Liver (tissue), 3 donors: Measurements from ENCODE around the gene SDK2.

Experiments
- CTCF ChIP-seq: fragments of 150-350 bp; IDR thresholded peaks from 2 replicates; pipeline ENCODE4 v1.5.1; 2017; ENCODE audit warnings: improper control_type of control experiment, low read depth, low read length; ENCODE audit not compliant: missing input control
- EGR1 ChIP-seq, 2 donors: IDR thresholded peaks; 2 replicates each; pipeline ENCODE4 v1.6.1; 2016 to 2018; ENCODE audit warnings: antibody characterized with exemption in 2 of 2, low read depth in 2 of 2
- HNF4G ChIP-seq: IDR thresholded peaks from 2 replicates; pipeline ENCODE4 v1.6.1; 2016; ENCODE audit warnings: antibody characterized with exemption
- MAX ChIP-seq: IDR thresholded peaks from 2 replicates; pipeline ENCODE4 v1.6.1; 2016; ENCODE audit warnings: antibody characterized with exemption
- RAD21 ChIP-seq, 2 donors: IDR thresholded peaks; 2 replicates each; pipeline ENCODE4 v1.6.1; 2016; ENCODE audit warnings: antibody characterized with exemption in 2 of 2, mild to moderate bottlenecking in 2 of 2
- REST ChIP-seq: IDR thresholded peaks from 2 replicates; pipeline ENCODE4 v1.6.1; 2016; ENCODE audit warnings: antibody characterized with exemption, mild to moderate bottlenecking
- RXRA ChIP-seq, 2 donors: IDR thresholded peaks; 2 replicates each; pipeline ENCODE4 v1.6.1; 2017 to 2018; ENCODE audit warnings: antibody characterized with exemption in 2 of 2, mild to moderate bottlenecking in 1 of 2
- YY1 ChIP-seq: IDR thresholded peaks from 2 replicates; pipeline ENCODE4 v1.6.1; 2016; ENCODE audit warnings: antibody characterized with exemption, mild to moderate bottlenecking
- donor health status: healthy.
- donor health status: healthy.

- TF ChIP-seq CTCF (no peak), EGR1 (IDR thresholded peaks at IDR 0.05; ENCODE audit: low read depth in 2 of 2) (no peak), MAX (no peak), REST (no peak), RAD21 (IDR thresholded peaks at IDR 0.05) (no peak), YY1 (no peak), RXRA (IDR thresholded peaks at IDR 0.05) (no peak), HNF4G (no peak)
Measured at GRCh38 chr17:73603971-73604370, 40.3 kb downstream of the SDK2 start.
